22Rv1 (cell line): ENCODE data around the gene ADAMTS1.
"Not testable (repeated sequence)": the region's sequence is repeated elsewhere in the genome, so short reads cannot be mapped to it uniquely, and the experiment has no call there.

ENCODE experiments used
- H3K27ac ChIP-seq: fragments of 450-650 bp; 2 replicates; pipeline ENCODE4 v1.5.1; 2017
- ZFX ChIP-seq: fragments of 450-650 bp; IDR thresholded peaks from 2 replicates; pipeline ENCODE4 v1.6.1; 2017; ENCODE audit warnings: antibody characterized with exemption, borderline replicate concordance
- TF ChIP-seq, protein P1 (sequence below): fragments of 450-650 bp; IDR thresholded peaks from 2 replicates; pipeline ENCODE4 v1.5.1; 2017; ENCODE audit warnings: mild to moderate bottlenecking

The ADAMTS1 gene

DNA sequence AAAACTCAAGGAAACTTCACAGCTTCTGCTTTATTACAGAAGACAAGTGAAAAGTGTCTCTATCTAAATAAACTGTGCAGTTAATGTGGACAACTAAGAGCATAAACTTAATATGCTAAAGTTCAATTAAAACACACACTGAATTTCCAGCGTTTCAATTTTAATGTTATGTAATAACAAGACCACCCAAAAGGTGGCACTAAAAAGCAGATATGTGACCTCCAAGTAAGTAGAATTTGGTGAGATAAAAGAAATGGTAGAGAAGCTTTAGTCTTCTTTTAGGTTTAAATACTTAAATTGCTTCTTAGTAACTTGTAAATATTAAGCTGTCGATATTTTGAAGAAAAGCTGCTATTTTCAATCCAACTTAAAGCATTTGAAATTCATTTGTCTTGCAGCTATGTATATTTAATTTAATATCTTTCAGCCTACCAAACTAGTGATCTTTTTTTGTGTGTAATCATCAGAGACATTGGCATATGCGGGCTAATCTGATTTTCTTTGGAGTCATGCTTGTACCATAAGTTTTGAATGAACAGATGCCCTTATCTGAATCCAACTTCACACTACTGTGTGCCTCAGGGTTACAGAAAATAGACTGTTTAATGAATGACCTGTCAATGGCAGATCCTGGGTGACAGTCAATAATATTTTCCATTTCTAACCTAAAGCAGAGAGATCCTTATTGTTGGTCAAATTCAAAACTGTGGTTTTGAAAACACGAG is 36.5 kb upstream of the ADAMTS1 start:
- TF ChIP-seq, protein P1, sequence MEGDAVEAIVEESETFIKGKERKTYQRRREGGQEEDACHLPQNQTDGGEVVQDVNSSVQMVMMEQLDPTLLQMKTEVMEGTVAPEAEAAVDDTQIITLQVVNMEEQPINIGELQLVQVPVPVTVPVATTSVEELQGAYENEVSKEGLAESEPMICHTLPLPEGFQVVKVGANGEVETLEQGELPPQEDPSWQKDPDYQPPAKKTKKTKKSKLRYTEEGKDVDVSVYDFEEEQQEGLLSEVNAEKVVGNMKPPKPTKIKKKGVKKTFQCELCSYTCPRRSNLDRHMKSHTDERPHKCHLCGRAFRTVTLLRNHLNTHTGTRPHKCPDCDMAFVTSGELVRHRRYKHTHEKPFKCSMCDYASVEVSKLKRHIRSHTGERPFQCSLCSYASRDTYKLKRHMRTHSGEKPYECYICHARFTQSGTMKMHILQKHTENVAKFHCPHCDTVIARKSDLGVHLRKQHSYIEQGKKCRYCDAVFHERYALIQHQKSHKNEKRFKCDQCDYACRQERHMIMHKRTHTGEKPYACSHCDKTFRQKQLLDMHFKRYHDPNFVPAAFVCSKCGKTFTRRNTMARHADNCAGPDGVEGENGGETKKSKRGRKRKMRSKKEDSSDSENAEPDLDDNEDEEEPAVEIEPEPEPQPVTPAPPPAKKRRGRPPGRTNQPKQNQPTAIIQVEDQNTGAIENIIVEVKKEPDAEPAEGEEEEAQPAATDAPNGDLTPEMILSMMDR, result peak; percentile 53
- no peak for TF ChIP-seq ZFX
- H3K27ac ChIP-seq, result no peak overlapping the region

DNA sequence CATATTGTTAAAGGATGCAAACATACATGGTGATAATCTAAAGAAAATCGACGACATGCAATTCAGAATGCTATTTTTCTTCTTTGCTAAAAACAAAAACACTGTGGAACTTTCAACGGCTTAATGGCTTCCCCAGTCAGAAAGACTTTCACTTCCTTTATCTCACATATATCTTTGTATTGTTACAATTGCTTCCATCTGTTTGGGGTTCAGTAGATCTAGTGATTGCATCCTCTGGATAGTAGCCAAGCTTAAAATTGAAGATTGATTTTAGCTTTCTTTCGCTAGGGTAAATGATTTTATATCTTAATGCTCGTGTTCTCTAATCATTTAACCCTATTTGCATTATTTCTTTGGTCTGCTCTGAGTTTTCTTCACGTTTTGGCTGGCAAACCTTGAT is 31.8 kb upstream of the ADAMTS1 start:
- TF ChIP-seq ZFX, result no peak
- TF ChIP-seq, protein P1, result no peak
- no peak overlapping the region for H3K27ac ChIP-seq

DNA sequence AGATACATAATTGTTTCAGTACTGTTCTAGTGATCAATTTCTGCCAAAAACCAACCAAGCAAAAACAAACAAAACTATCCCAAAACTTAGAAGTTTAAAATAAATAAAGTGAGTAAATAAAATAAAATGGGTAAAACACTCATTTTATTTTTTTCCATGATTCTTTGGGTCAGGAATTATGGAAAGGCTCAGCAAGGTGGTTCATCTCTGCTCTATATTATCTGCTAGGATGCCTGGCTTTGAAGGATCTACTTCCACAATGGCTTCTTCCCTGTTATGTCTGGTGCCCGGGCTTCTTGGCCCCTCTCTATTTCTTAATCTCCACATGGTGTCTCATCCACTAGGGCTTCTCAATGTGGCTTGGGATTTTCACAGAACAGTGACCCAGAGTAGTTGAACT is 29.1 kb upstream of the ADAMTS1 start:
- TF ChIP-seq ZFX, result no peak
- TF ChIP-seq, protein P1, result no peak

DNA sequence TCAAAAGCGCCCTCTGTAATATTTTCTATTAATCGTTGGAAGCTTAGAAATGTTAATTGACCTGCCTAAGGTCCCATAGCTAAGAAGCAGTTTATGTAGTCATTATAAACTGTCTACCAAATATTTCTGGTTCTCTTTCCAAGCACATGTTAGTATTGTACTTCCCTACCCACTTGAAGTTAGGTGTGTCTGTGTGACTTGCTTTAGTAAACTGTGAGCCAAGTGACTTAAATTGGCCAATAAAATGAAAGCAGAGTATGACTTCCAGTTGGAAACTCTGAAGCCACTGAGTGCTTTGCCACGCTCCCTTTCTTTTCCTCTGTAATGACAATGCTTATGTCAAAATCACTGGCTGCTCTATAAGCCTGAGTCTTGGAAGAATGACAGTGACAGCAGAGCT is 20.6 kb upstream of the ADAMTS1 start:
- TF ChIP-seq, protein P1, result no peak
- no peak overlapping the region for H3K27ac ChIP-seq

More for the DNA sequence above, 29.1 kb upstream of the ADAMTS1 start:
- no peak overlapping the region for H3K27ac ChIP-seq

DNA sequence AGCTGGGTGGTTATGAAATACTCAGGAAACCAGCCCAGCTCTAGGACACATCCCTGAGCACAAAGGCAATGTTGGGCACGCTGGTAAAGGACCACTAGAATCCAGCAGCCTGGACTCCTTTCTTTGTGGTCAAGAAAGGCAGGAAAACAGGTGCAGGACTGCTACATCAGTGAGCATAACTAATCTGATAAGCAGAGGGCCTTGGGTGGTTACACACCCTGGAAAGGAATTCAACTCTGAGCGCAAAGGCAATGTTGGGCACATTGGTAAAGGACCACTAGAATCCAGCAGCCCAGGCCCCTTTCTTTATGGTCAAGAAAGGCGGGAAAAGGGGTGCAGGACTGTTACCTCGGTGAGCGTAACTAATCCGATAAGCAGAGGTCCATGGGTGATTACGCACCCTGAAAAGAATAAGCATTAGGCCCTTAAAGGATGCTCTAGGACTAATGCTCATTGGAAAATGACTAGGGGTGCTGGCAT is 11.7 kb upstream of the ADAMTS1 start:
- not testable (repeated sequence) for H3K27ac ChIP-seq

DNA sequence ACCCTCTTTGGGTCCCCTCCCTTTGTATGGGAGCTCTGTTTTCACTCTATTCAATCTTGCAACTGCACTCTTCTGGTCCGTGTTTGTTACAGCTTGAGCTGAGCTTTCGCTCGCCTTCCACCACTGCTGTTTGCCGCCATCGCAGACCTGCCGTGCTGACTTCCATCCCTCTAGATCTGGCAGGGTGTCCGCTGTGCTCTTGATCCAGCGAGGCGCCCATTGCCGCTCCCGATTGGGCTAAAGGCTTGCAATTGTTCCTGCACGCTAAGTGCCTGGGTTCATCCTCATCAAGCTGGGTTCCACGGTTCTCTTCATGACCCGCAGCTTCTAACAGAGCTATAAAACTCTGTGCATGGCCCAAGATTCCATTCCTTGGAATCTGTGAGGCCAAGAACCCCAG is 9.5 kb upstream of the ADAMTS1 start:
- H3K27ac ChIP-seq, result not testable (repeated sequence)

DNA sequence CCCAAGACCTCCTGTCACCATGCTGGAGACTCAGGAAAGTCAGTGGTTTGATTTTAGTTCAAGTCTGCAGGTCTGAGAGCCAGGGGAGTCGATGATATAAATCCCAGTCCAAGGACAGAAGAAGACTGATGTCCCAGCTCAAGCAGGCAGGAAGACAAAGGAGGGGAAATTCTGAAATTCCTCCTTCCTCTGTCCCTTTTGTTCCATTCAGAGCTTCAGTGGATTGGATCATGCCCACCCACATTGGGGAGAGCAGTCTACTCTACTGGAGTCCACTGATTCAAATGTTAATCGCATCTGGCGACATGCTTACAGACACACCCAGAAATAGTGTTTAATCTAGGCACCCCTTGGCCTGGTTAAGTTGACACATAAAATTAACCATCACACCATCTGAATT is 7.2 kb upstream of the ADAMTS1 start:
- H3K27ac ChIP-seq, result no peak overlapping the region
- TF ChIP-seq ZFX, result no peak
- TF ChIP-seq, protein P1, result no peak

DNA sequence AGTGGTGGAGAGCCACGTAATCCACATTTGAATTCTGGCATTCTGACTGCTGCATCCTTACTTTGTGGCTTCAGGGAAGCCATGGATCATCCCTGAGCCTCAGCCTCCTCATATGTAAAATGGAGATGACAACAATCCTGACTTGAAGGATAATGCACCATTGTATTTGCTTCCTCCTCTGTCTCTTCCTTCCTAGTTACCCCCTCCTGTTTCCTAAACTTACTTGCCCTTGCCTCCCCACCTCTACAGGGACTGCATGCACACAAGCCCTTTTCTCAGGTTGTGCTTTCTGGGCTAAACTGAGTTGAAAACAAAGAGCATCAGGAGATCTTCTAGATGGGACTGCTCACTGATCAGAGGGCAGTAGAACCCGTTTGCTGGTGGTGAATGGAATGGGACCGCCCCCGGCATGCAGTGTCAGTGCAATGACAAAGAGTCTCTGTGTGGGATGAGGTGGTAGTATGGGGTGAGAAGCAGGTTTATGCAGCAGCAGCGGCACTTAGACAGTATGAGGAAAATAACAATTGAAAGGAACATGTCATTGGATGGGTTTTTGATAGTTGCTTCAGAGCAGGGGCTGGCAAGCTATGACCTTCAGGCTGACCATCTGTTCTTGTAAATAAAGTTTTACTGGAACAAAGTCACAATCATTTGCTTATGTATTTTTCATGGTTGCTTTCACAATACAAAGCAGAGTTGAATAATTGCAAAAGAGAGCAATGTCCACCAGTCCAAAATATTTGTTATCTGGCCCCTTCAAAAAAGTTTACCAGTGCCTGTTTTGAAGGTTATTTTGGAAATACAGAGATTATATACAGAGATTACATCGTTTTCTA is 6.1 kb upstream of the ADAMTS1 start:
- no peak for TF ChIP-seq ZFX
- TF ChIP-seq, protein P1, result no peak
- H3K27ac ChIP-seq, result no peak overlapping the region
